ENCODE results near the gene SDC3. TPM values are rescaled to one million over a fixed set of nuclear protein-coding genes. Genes with fewer than 3 reads are reported as not detected.

Gene SDC3
- total and polyA plus RNA-seq, 2 donors (not counting 1 experiment from before 2014, with no cell fraction given): 0.30 to 4.6 TPM

- Mint-ChIP-seq H3K9me3 (ENCODE audit: insufficient read depth) (peaks cover 3% of the 10 kb centered on the region), H3K27me3 (peaks cover 43% of the 10 kb centered on the region), H3K4me3 (no peak overlapping the region), H3K4me1 (peaks cover 4% of the 10 kb centered on the region), H3K27ac (no peak overlapping the region)
- ChIA-PET CTCF (no interaction called here), POLR2A (no interaction called here)
- H3K9me3 ChIP-seq (ENCODE audit: control extremely low read depth in 1 of 3, control insufficient read depth in 2 of 3, insufficient read depth in 1 of 3, low read length in 2 of 3): peaks cover 0 to 47% (median 7%) of the 10 kb centered on the region in 3 donors
- no peak overlapping the region for H3K9ac ChIP-seq (ENCODE audit: low read length)
- H3K36me3 ChIP-seq (replicated peaks in 1 of 2; ENCODE audit: control extremely low read depth in 1 of 2, control insufficient read depth in 1 of 2, extremely low read depth in 1 of 2, insufficient read depth in 2 of 2, low read length in 1 of 2): no peaks in the 10 kb centered on the region
- H3K4me2 ChIP-seq (replicated peaks; ENCODE audit: low read depth, low read length, poor library complexity, severe bottlenecking): no peak overlapping the region
- peaks cover 0 to 24% (median 11%) of the 10 kb centered on the region in 4 experiments for H3K27me3 ChIP-seq (replicated peaks in 1 of 4; ENCODE audit: control extremely low read depth in 1 of 4, control insufficient read depth in 3 of 4, insufficient read depth in 4 of 4, low read length in 3 of 4)
- H3K27ac ChIP-seq (ENCODE audit: low read length in 2 of 2): no peak overlapping the region
- DNase-seq (no peak), ATAC-seq (ENCODE audit: low read depth) (no peak)
- H4K20me1 ChIP-seq (ENCODE audit: control insufficient read depth, insufficient read depth, low read length, poor library complexity, severe bottlenecking): no peaks in the 10 kb centered on the region
- WGBS (ENCODE audit: insufficient coverage): 100% methylated on average over 2 of the region's 6 CpGs
- no peak for TF ChIP-seq EZH2 (IDR thresholded peaks at IDR 0.05; ENCODE audit: borderline replicate concordance, insufficient read depth, low read depth, low read length, poor library complexity, severe bottlenecking)
- TF ChIP-seq CTCF (IDR thresholded peaks at IDR 0.05): no peak
- no peak overlapping the region for H2AFZ ChIP-seq (ENCODE audit: insufficient read depth, low read depth, low read length, poor library complexity, severe bottlenecking)
- H3K4me1 ChIP-seq (ENCODE audit: control insufficient read depth in 2 of 2, insufficient read depth in 2 of 2, low read length in 2 of 2): peaks cover 3 to 5% of the 10 kb centered on the region in 2 donors
- intact Hi-C loops (cut with micrococcal nuclease): no loop called here
- H3K79me2 ChIP-seq (ENCODE audit: control insufficient read depth, insufficient read depth, low read length): no peaks in the 10 kb centered on the region
- no peak overlapping the region for H3K4me3 ChIP-seq (ENCODE audit: control extremely low read depth in 1 of 5, extremely low read depth in 1 of 5, insufficient read depth in 1 of 5, low read depth in 2 of 5, low read length in 4 of 5)
Observed at GRCh38 chr1:30871276-30871871, 37.2 kb downstream of the SDC3 start.

GRCh38 chr1:30870656-30871055, 37.9 kb downstream of the SDC3 start:
- Histone ChIP-seq H3K4me2 (replicated peaks; ENCODE audit: low read depth, low read length, poor library complexity, severe bottlenecking) (no peak overlapping the region), H4K20me1 (ENCODE audit: control insufficient read depth, insufficient read depth, low read length, poor library complexity, severe bottlenecking) (no peaks in the 10 kb centered on the region), H3K79me2 (ENCODE audit: control insufficient read depth, insufficient read depth, low read length) (no peaks in the 10 kb centered on the region), H3K4me1 (ENCODE audit: control insufficient read depth in 2 of 2, insufficient read depth in 2 of 2, low read length in 2 of 2) (peaks cover 3 to 5% of the 10 kb centered on the region in 2 donors), H3K27me3 (replicated peaks in 1 of 4; ENCODE audit: control extremely low read depth in 1 of 4, control insufficient read depth in 3 of 4, insufficient read depth in 4 of 4, low read length in 3 of 4) (peaks cover 0 to 28% (median 10%) of the 10 kb centered on the region in 4 experiments), H3K27ac (ENCODE audit: low read length in 2 of 2) (no peak overlapping the region), H3K4me3 (ENCODE audit: control extremely low read depth in 1 of 5, extremely low read depth in 1 of 5, insufficient read depth in 1 of 5, low read depth in 2 of 5, low read length in 4 of 5) (no peak overlapping the region), H3K36me3 (replicated peaks in 1 of 2; ENCODE audit: control extremely low read depth in 1 of 2, control insufficient read depth in 1 of 2, extremely low read depth in 1 of 2, insufficient read depth in 2 of 2, low read length in 1 of 2) (no peaks in the 10 kb centered on the region), H2AFZ (ENCODE audit: insufficient read depth, low read depth, low read length, poor library complexity, severe bottlenecking) (no peak overlapping the region), H3K9me3 (ENCODE audit: control extremely low read depth in 1 of 3, control insufficient read depth in 2 of 3, insufficient read depth in 1 of 3, low read length in 2 of 3) (peaks cover 0 to 47% (median 7%) of the 10 kb centered on the region in 3 donors), H3K9ac (ENCODE audit: low read length) (no peak overlapping the region)
- ChIA-PET POLR2A (no interaction called here), CTCF (no interaction called here)
- TF ChIP-seq CTCF (IDR thresholded peaks at IDR 0.05) (no peak), EZH2 (IDR thresholded peaks at IDR 0.05; ENCODE audit: borderline replicate concordance, insufficient read depth, low read depth, low read length, poor library complexity, severe bottlenecking) (no peak)
- H3K27me3 Mint-ChIP-seq: peaks cover 41% of the 10 kb centered on the region
- ATAC-seq (ENCODE audit: low read depth) (no peak), DNase-seq (no peak)
- 100% methylated on average over 2 of the region's 4 CpGs for WGBS (ENCODE audit: insufficient coverage)
- intact Hi-C loops (cut with micrococcal nuclease): no loop called here
- no peak overlapping the region for H3K27ac Mint-ChIP-seq
- H3K9me3 Mint-ChIP-seq (ENCODE audit: insufficient read depth): peaks cover 3% of the 10 kb centered on the region
- peaks cover 4% of the 10 kb centered on the region for H3K4me1 Mint-ChIP-seq
- H3K4me3 Mint-ChIP-seq: no peak overlapping the region

Measured in B cell (primary cell).